Astrocyte of the spinal cord (primary cell): ENCODE data around the gene KCNT2.
A peak's percentile ranks its signal among the peaks of the same experiment; 100 is the strongest.

Source experiments
- DNase-seq: peaks from one replicate; pipeline ENCODE4 v3.0.0; 2011; ENCODE audit warnings: low read depth, low spot score
- H3K4me3 ChIP-seq: 2 replicates; pipeline ENCODE4 v1.5.1; 2011; ENCODE audit warnings: low read depth, mild to moderate bottlenecking, low read length, moderate library complexity
- in situ Hi-C: cut with HindIII; loops from 2 replicates; pipeline ENCODE4 v1.10.0; 2017; ENCODE audit warnings: low sequenced_read_pairs
- TF ChIP-seq, protein P1 (sequence below): IDR thresholded peaks from 2 replicates; pipeline ENCODE4 v1.5.1; 2012; ENCODE audit warnings: low read depth, mild to moderate bottlenecking, low read length, inconsistent platforms

The KCNT2 gene

DNA sequence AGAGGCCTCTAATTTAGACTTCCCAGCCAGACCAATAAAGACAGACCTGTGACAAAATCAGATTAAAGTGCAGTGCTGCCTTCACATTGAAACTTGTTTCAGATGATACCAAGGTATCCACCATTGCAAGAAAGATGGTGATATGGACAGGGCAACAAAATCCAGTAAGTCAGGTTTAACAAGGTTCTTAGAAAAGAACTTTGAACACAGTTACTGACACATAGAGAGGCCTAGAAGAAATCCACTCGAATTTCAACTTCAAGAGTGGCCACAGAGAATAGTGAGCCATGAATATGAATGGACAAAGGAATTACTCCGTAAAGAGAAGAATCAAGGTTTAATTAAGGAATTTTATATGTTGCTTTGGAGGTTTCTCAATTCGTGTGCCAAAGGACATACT, 230.4 kb downstream of the KCNT2 start:
- no peak for DNase-seq
- in situ Hi-C loops = no loop called here
- TF ChIP-seq, protein P1, sequence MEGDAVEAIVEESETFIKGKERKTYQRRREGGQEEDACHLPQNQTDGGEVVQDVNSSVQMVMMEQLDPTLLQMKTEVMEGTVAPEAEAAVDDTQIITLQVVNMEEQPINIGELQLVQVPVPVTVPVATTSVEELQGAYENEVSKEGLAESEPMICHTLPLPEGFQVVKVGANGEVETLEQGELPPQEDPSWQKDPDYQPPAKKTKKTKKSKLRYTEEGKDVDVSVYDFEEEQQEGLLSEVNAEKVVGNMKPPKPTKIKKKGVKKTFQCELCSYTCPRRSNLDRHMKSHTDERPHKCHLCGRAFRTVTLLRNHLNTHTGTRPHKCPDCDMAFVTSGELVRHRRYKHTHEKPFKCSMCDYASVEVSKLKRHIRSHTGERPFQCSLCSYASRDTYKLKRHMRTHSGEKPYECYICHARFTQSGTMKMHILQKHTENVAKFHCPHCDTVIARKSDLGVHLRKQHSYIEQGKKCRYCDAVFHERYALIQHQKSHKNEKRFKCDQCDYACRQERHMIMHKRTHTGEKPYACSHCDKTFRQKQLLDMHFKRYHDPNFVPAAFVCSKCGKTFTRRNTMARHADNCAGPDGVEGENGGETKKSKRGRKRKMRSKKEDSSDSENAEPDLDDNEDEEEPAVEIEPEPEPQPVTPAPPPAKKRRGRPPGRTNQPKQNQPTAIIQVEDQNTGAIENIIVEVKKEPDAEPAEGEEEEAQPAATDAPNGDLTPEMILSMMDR = no peak
- no peak overlapping the region for H3K4me3 ChIP-seq

DNA sequence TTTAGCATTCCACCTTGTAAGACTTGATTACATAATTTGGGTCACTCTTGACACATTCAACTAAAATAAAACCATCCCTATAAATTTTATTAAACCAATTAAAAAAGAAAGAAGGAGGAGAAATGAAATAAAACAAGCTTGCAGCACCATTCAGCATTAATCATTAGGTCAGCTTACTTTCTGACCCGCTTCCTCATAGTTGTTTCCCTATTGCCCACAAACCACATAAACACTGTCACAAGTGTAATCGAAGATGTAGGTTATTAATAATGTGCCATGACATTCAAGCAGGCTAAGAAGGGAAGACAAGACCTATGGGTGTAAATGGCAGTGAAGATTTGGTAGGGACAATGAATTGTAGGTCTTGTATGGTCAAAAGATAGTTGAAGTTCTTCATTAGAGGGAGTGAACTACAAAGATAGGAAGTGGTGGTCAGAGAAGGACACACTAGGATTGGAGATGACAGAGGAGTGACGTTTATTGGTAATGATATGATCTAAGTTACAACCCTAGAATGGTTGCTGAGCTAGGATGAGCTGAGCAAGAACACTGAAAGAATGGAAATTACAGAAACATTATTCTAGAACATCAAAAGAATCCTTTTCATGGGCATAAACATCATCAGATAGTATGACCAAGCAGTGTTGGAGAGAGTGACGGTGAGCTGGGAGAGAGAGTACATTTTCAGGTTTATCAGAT, 231.5 kb downstream of the KCNT2 start:
- DNase-seq = no peak
- TF ChIP-seq, protein P1 = no peak
- in situ Hi-C loops = no loop called here
- H3K4me3 ChIP-seq = no peak overlapping the region

DNA sequence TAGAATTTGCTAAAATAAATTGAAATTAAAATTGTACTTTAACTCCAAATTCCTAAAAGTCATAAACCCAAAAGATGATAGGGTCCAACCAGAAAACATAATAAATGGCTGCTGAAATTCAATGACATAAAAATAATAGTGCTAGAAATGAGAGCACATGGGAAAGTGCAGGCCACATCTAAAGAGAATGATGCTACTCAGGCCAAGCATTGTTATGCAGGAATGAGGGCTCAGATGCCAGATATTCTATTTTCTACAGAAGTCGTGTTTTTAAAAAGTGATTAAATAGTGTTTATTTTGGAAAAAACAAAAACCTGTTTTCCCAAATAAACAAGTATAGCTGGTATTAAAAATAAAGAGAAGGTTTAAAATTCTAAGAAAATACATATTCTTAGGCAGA, 234.4 kb downstream of the KCNT2 start:
- no peak overlapping the region for H3K4me3 ChIP-seq
- TF ChIP-seq, protein P1 = no peak
- in situ Hi-C loops = no loop called here
- DNase-seq = no peak

DNA sequence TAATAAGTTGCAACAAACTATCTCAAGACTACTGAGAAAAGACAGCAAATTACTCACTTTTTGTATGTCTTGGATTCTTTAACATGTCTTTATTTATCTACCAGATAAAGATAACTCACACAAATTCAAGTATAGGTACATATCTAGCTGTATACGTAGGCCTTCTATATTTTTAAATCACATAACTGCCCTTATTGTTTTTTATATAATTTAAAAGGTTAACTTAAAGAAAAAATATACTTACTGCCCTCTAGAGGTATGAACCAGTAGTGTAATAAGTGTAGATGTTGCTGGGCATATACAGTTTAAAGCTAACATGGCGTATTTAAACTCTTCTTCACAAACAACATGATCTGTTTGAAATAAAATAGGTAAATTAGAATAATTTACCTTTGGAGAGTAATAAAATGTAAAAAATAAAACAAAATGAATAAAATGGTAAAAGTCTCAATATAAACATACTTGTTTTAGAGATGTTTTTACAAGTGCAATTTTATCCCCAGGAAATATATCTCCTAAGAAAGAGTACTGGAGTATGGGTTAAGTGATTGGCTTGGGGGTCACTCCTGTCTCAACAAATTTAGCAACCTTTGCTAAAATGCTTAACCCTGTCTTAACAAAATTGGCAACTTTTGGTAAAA, 235.2 kb downstream of the KCNT2 start:
- peak; percentile 56 for DNase-seq
- TF ChIP-seq, protein P1 = peak; percentile 41
- in situ Hi-C loops = no loop called here
- no peak overlapping the region for H3K4me3 ChIP-seq

DNA sequence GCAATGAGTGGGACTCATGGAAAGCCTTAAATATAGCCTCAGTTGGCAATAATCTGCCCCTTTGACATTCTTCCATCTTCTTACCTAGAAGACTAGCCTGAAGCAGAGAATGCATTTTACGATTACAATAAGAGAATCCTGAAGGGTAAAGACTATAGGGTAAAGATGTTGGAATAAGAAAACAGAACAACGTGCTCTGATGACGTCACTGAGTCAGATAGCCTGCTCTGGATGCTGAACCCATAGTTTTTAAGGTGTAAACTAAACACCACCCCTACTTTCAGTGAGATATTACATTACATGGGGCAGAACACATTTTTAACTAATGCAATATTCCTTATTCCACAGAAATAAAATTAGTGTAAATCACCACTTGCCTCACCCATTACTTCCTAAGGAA, 240.4 kb downstream of the KCNT2 start:
- no peak overlapping the region for H3K4me3 ChIP-seq
- in situ Hi-C loops = no loop called here
- DNase-seq = no peak
- TF ChIP-seq, protein P1 = no peak

DNA sequence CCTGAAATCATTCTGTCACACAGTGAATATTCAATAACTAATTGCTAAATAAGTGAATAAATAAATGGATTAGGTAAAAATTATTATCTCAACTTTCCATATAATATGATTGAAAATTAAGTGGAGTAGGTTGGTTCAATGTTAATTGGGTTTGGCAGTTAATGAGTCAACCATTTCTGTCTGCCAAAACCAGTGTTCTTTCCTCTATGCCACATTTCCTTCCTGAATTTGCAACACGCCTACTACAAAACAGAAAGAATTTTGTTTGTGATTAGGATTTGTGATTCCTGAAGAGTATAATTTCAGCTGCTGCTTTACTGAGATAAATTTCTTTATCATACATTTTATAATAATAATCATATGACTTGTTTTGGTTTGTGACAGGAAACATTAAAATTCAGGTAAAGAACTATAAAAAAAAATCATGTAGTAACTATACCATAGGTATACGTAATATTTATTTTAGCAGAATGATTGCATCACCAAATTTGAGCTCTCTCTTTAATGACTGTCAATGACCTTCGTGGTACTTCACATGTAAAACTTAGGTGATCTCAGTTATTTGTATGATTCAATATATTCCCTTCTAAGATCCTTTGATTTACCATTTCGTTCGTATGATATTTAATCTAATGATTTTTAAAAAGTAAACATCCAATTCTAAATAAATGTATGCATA, 241.3 kb downstream of the KCNT2 start:
- TF ChIP-seq, protein P1 = no peak
- no peak overlapping the region for H3K4me3 ChIP-seq
- DNase-seq = no peak
- in situ Hi-C loops = no loop called here
